GM12878 (cell line): ENCODE data around the gene ASIC3. TPM values are rescaled to one million over a fixed set of nuclear protein-coding genes. Genes with fewer than 3 reads are reported as not detected.

ENCODE experiments used
- ATAC-seq: fragments of 200-7000 bp; cut with Tn5 transposase; 3 replicates; pipeline ENCODE4 v1.9.1; 2020; ENCODE audit warnings: mild to moderate bottlenecking, moderate library complexity
- BruUV-seq: library from RNA; stranded (reverse); fragments of 400-500 nt; replicated peaks from 2 replicates; lab custom pipeline; 2021; lab: Mats Ljungman, UMichigan
- CTCF ChIA-PET: fragments of 300-600 bp; sonication (Branson Sonifier 250); formaldehyde crosslinking; extraction: SDS; loops from one replicate; lab custom pipeline; 2021; ENCODE audit warnings: inconsistent platforms; lab: Yijun Ruan, JAX
- POLR2A ChIA-PET: fragments of 350-600 bp; formaldehyde crosslinking; extraction: SDS; loops from one replicate; lab custom pipeline; 2021; ENCODE audit warnings: inconsistent platforms; lab: Charles Lee
- RAD21 ChIA-PET: fragments of 300-600 bp; sonication (Branson Sonifier 250); formaldehyde crosslinking; loops from one replicate; lab custom pipeline; 2023; ENCODE audit warnings: antibody characterized with exemption; ENCODE audit not compliant: unreplicated experiment; lab: Charles Lee
- SMC1A ChIA-PET: fragments of 300-600 bp; sonication (Branson Sonifier 250); formaldehyde crosslinking; loops from one replicate; lab custom pipeline; 2023; ENCODE audit not compliant: unreplicated experiment, uncharacterized antibody; lab: Charles Lee
- DNase-seq: peaks from one replicate; pipeline ENCODE4 v3.0.0-alpha.2; 2011; ENCODE audit warnings: low read depth, low spot score
- FAIRE-seq: peaks from 3 replicates; lab custom pipeline; 2011; peaks lifted over from hg19 to GRCh38; lab: Jason Lieb, UNC
- H2AFZ ChIP-seq: 2 replicates; pipeline ENCODE4 v1.6.0; 2011; ENCODE audit warnings: low read depth, low read length, control low read depth; ENCODE audit not compliant: control insufficient read depth
- H3K27ac ChIP-seq: 2 replicates; pipeline ENCODE4 v1.5.1; 2011; ENCODE audit warnings: control low read depth; ENCODE audit not compliant: control insufficient read depth, insufficient read depth
- H3K27me3 ChIP-seq, 2 experiments: replicated peaks in 1 of 2; 2 replicates each; pipeline versions ENCODE4 v1.6.0 to v1.6.1; 2011; ENCODE audit warnings: low read length in 1 of 2; ENCODE audit not compliant: control insufficient read depth in 2 of 2, insufficient read depth in 2 of 2
- H3K36me3 ChIP-seq, 2 experiments: 2 replicates each; pipeline ENCODE4 v1.5.1; 2011; ENCODE audit warnings: low read length in 1 of 2; ENCODE audit not compliant: control insufficient read depth in 2 of 2, insufficient read depth in 2 of 2
- H3K4me1 ChIP-seq: 2 replicates; pipeline ENCODE4 v1.6.1; 2011; ENCODE audit warnings: mild to moderate bottlenecking, low read length, moderate library complexity, mixed read lengths; ENCODE audit not compliant: control insufficient read depth, insufficient read depth
- H3K4me2 ChIP-seq: 2 replicates; pipeline ENCODE4 v1.6.0; 2011; ENCODE audit warnings: control low read depth; ENCODE audit not compliant: control insufficient read depth, insufficient read depth
- H3K4me3 ChIP-seq: fragments of 200-600 bp; sonication (generic); 2 replicates; pipeline ENCODE4 v1.5.1; 2016
- H3K79me2 ChIP-seq: 2 replicates; pipeline ENCODE4 v1.6.0; 2011; ENCODE audit warnings: low read length; ENCODE audit not compliant: control insufficient read depth, insufficient read depth
- H3K9ac ChIP-seq: 2 replicates; pipeline ENCODE4 v1.8.0; 2011; ENCODE audit warnings: low read length, control low read depth, mixed read lengths; ENCODE audit not compliant: control insufficient read depth, insufficient read depth
- H3K9me3 ChIP-seq: replicated peaks from 3 replicates; pipeline ENCODE4 v1.5.1; 2011; ENCODE audit warnings: mild to moderate bottlenecking, low read length; ENCODE audit not compliant: control insufficient read depth, insufficient read depth
- H4K20me1 ChIP-seq: 2 replicates; pipeline ENCODE4 v1.6.0; 2011; ENCODE audit not compliant: control insufficient read depth, insufficient read depth
- BRCA1 ChIP-seq: IDR thresholded peaks from 2 replicates; pipeline ENCODE4 v1.6.1; 2011; ENCODE audit warnings: low read depth, low read length, improper control_type of control experiment
- ETV6 ChIP-seq, 2 experiments: fragments of 450-650 bp in 1 of 2; IDR thresholded peaks in 1 of 2; conservative IDR thresholded peaks in 1 of 2; 2 replicates each; pipeline ENCODE4 v1.6.1; 2014; ENCODE audit warnings: antibody characterized with exemption in 1 of 2, borderline replicate concordance in 1 of 2, low read depth in 1 of 2, mild to moderate bottlenecking in 1 of 2, moderate library complexity in 1 of 2
- GATAD2B ChIP-seq: fragments of 450-650 bp; conservative IDR thresholded peaks from 2 replicates; pipeline ENCODE4 v1.6.1; 2017; ENCODE audit warnings: low read depth, mild to moderate bottlenecking, moderate library complexity
- JUNB ChIP-seq: IDR thresholded peaks from 2 replicates; pipeline ENCODE4 v1.6.1; 2016; ENCODE audit warnings: antibody characterized with exemption, mild to moderate bottlenecking
- KAT2A ChIP-seq: conservative IDR thresholded peaks from 2 replicates; pipeline ENCODE4 v1.6.1; 2011; ENCODE audit warnings: low read depth, low read length; ENCODE audit not compliant: control insufficient read depth
- NFIC ChIP-seq: IDR thresholded peaks from 2 replicates; pipeline ENCODE4 v1.6.1; 2012; ENCODE audit warnings: low read depth, mild to moderate bottlenecking, inconsistent platforms, low read length, moderate library complexity
- NR2C1 ChIP-seq: fragments of 450-650 bp; IDR thresholded peaks from 2 replicates; pipeline ENCODE4 v1.6.1; 2017; ENCODE audit warnings: antibody characterized with exemption, mild to moderate bottlenecking, moderate library complexity
- RB1 ChIP-seq: fragments of 450-650 bp; formaldehyde crosslinking; IDR thresholded peaks from 2 replicates; pipeline ENCODE4 v1.6.1; 2017; ENCODE audit warnings: mild to moderate bottlenecking, borderline replicate concordance
- RCOR1 ChIP-seq: conservative IDR thresholded peaks from 2 replicates; pipeline ENCODE4 v1.6.1; 2012; ENCODE audit warnings: low read depth, low read length, improper control_type of control experiment
- SMAD5 ChIP-seq: IDR thresholded peaks from 2 replicates; pipeline ENCODE4 v1.6.1; 2016; ENCODE audit warnings: antibody characterized with exemption, low read depth
- SREBF2 ChIP-seq: IDR thresholded peaks from 2 replicates; pipeline ENCODE4 v1.6.1; 2012; ENCODE audit warnings: mild to moderate bottlenecking, low read length
- TAF1 ChIP-seq: IDR thresholded peaks from 2 replicates; pipeline ENCODE4 v1.6.1; 2011; ENCODE audit warnings: mild to moderate bottlenecking, low read depth, low read length, borderline replicate concordance
- WGBS: methylation state at CpG from one replicate; pipeline ENCODE4 v1.1.6; 2016; ENCODE audit warnings: low lambda C conversion rate; ENCODE audit not compliant: insufficient replicate concordance, insufficient coverage; ENCODE audit errors: missing lambda C conversion rate; 5-methylcytosine and 5-hydroxymethylcytosine counted together
- in situ Hi-C: fragments of 300-500 bp; cut with MboI; formaldehyde crosslinking; loops from 9 replicates; pipeline ENCODE4 v1.14.3; 2018; ENCODE audit warnings: mixed read lengths
- intact Hi-C: fragments of 100-400 bp; cut with micrococcal nuclease; formaldehyde crosslinking; loops from one replicate; pipeline ENCODE4 v1.14.2; 2022; ENCODE audit not compliant: unreplicated experiment
- polyA plus RNA-seq, 11 experiments: library from polyadenylated mRNA; depleted of rRNA in 4 of 11; unstranded in 6 of 11; stranded (reverse) in 5 of 11; fragments of >200 nt; fragmentation: Nextera tagmentation in 4 of 11; fragmentation: Illumina TruSeq in 1 of 11; extraction: Ambion mirVana in 4 of 11; extraction: Trizol in 1 of 11; gene quantifications; 1 replicate in 1 of 11; 2 replicates in 10 of 11; pipeline versions ENCODE4 v1.2.1 to v1.2.3, GENCODE V29; 2011 to 2016; ENCODE audit warnings: inconsistent platforms in 2 of 11, missing spikeins in 2 of 11, low read depth in 1 of 11
- total RNA-seq, 4 experiments: library from RNA; depleted of rRNA in 3 of 4; stranded (reverse); fragments of >200 nt in 3 of 4; fragmentation: Illumina TruSeq in 1 of 4; extraction: Trizol in 1 of 4; gene quantifications; 2 replicates each; pipeline versions ENCODE4 v1.2.1 to v1.2.3, GENCODE V29; 2013 to 2021
- TF ChIP-seq, protein P1 (sequence below): IDR thresholded peaks from 2 replicates; pipeline ENCODE4 v1.6.1; 2012; ENCODE audit warnings: low read depth, low read length, improper control_type of control experiment
- TF ChIP-seq, protein P2 (sequence below): IDR thresholded peaks from 2 replicates; pipeline ENCODE4 v1.6.1; 2011; ENCODE audit warnings: borderline replicate concordance, low read depth, mild to moderate bottlenecking, moderate library complexity, mixed read lengths, low read length; ENCODE audit not compliant: insufficient read depth; ENCODE audit errors: extremely low read length

Gene ASIC3
- total and polyA plus RNA-seq, 10 of the 15 experiments (the other 5 are each of a cell fraction or from before 2014, with no cell fraction given), result 0.07 to 1.0 (median 0.44) TPM; not detected in 4

DNA sequence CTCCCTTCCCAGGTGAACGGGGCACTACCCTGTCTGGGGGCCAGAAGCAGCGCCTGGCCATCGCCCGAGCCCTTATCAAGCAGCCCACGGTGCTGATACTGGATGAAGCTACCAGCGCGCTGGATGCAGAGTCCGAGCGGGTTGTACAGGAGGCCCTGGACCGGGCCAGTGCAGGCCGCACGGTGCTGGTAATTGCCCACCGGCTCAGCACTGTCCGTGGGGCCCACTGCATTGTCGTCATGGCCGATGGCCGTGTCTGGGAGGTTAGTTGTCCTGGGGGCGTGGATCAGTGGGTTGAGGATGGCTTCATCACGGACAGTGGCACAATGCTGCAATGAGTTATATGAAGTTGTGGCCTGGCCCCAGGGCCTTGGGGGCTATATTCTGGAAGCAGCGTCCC, 4.4 kb upstream of the ASIC3 start (continued):
- TF ChIP-seq, protein P1, sequence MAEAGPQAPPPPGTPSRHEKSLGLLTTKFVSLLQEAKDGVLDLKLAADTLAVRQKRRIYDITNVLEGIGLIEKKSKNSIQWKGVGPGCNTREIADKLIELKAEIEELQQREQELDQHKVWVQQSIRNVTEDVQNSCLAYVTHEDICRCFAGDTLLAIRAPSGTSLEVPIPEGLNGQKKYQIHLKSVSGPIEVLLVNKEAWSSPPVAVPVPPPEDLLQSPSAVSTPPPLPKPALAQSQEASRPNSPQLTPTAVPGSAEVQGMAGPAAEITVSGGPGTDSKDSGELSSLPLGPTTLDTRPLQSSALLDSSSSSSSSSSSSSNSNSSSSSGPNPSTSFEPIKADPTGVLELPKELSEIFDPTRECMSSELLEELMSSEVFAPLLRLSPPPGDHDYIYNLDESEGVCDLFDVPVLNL, result no peak
- TF ChIP-seq SMAD5, result no peak
- TF ChIP-seq, all 136 proteins: peak for 0

DNA sequence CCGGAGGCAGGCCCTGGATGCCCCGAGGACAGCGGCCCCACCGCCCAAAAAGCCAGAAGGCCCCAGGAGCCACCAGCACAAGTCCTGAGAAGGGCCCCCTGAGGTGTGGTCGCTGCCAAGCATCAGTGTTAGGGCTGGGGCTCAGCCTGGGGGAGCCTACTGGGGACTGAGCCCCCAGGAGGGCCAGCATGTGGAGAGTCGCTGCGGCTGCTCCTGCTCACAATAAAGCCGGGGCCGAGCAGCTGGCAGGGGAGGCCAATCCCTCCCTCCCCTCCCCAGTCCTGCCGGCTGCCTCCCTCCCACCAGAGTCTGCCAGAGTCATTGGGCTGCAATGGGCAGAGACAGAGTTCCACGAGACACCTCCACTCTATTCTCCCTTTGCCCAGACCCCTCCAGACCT, 3.1 kb upstream of the ASIC3 start:
- Histone ChIP-seq H3K36me3 (no peaks in the 10 kb centered on the region), H3K79me2 (no peaks in the 10 kb centered on the region), H3K27ac (no peak overlapping the region), H3K4me1 (no peaks in the 10 kb centered on the region), H3K27me3 (no peaks in the 10 kb centered on the region), H4K20me1 (no peaks in the 10 kb centered on the region), H3K9me3 (no peaks in the 10 kb centered on the region), H3K9ac (no peak overlapping the region), H2AFZ (no peak overlapping the region), H3K4me2 (no peak overlapping the region), H3K4me3 (no peak overlapping the region)
- ChIA-PET SMC1A (interaction anchor here (1.5 kb wide), 1 partner anchor 17 kb away, joined by 3 read pairs; the partner anchor contains the start of gene ABCB8), RAD21 (no interaction called here), POLR2A (no interaction called here), CTCF (no interaction called here)
- FAIRE-seq (no peak), ATAC-seq (no peak), DNase-seq (no peak)
- no TSS peak for BruUV-seq
- intact Hi-C loops (no loop called here), in situ Hi-C loops (no loop called here)
- WGBS, result 97% methylated on average over 9 of the region's 11 CpGs
- TF ChIP-seq SREBF2, result no peak
- TF ChIP-seq JUNB, result no peak
- TF ChIP-seq, protein P2, sequence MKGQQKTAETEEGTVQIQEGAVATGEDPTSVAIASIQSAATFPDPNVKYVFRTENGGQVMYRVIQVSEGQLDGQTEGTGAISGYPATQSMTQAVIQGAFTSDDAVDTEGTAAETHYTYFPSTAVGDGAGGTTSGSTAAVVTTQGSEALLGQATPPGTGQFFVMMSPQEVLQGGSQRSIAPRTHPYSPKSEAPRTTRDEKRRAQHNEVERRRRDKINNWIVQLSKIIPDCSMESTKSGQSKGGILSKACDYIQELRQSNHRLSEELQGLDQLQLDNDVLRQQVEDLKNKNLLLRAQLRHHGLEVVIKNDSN, result no peak
- TF ChIP-seq ETV6 (conservative IDR thresholded peaks at IDR 0.05 in 1 of 2, IDR thresholded peaks at IDR 0.05 in 1 of 2; ENCODE audit: borderline replicate concordance in 1 of 2, low read depth in 1 of 2), result no peak
- no peak for TF ChIP-seq GATAD2B
- no peak for TF ChIP-seq KAT2A
- no peak for TF ChIP-seq RB1
- TF ChIP-seq NFIC, result no peak
- TF ChIP-seq TAF1, result no peak
- TF ChIP-seq NR2C1, result no peak
- no peak for TF ChIP-seq RCOR1
- TF ChIP-seq BRCA1, result no peak
